Activated T-helper 2 cell treated with anti-CD3 and anti-CD28 coated beads, Interferon-gamma antibody, Interleukin-2, Interleukin-4, amounts not matched to agents 10 μg/mL and 5 μg/mL and 100 μg/mL, durations not matched to agents 14 hours and 24 hours and 36 hours (primary cell): Measurements from ENCODE around the gene B4GALT1. TPM values are rescaled to one million over a fixed set of nuclear protein-coding genes. Genes with fewer than 3 reads are reported as not detected.

Experiments used
- DNase-seq: peaks from one replicate; pipeline ENCODE4 v3.0.0; 2021; ENCODE audit warnings: low spot score
- H3K27ac Mint-ChIP-seq: one replicate; pipeline ENCODE4 v1.8.0; 2021; ENCODE audit warnings: mixed read lengths
- H3K27me3 Mint-ChIP-seq: one replicate; pipeline ENCODE4 v1.8.0; 2021; ENCODE audit warnings: low read depth, mixed read lengths
- H3K36me3 Mint-ChIP-seq: one replicate; pipeline ENCODE4 v1.8.0; 2021; ENCODE audit warnings: low read depth, mixed read lengths
- H3K4me1 Mint-ChIP-seq: one replicate; pipeline ENCODE4 v1.8.0; 2021; ENCODE audit warnings: low read depth, mixed read lengths
- H3K4me3 Mint-ChIP-seq: one replicate; pipeline ENCODE4 v1.8.0; 2021; ENCODE audit warnings: low read depth, mild to moderate bottlenecking, moderate library complexity, mixed read lengths
- H3K9me3 Mint-ChIP-seq: one replicate; pipeline ENCODE4 v1.8.0; 2021; ENCODE audit warnings: mixed read lengths
- intact Hi-C: fragments of 100-400 bp; cut with micrococcal nuclease; formaldehyde crosslinking; loops from one replicate; pipeline ENCODE4 v1.15.1; 2023
- total RNA-seq: library from RNA; stranded (reverse); gene quantifications from 2 replicates; pipeline ENCODE4 v1.2.3, GENCODE V29; 2022

B4GALT1 gene
- total RNA-seq, 1 donor from 2014 or later, result 60.6 TPM

- Mint-ChIP-seq H3K36me3 (no peaks in the 10 kb centered on the region), H3K27ac (no peak overlapping the region), H3K4me3 (no peak overlapping the region), H3K4me1 (peaks cover 3% of the 10 kb centered on the region), H3K9me3 (no peaks in the 10 kb centered on the region), H3K27me3 (peaks cover 14% of the 10 kb centered on the region)
- DNase-seq, result no peak
- intact Hi-C loops, result no loop called here
Observed at GRCh38 chr9:33190021-33190705, 23.0 kb upstream of the B4GALT1 start.

- no peak overlapping the region for H3K4me3 Mint-ChIP-seq
- H3K27ac Mint-ChIP-seq, result no peak overlapping the region
- H3K9me3 Mint-ChIP-seq, result no peaks in the 10 kb centered on the region
- DNase-seq, result no peak
- no peaks in the 10 kb centered on the region for H3K36me3 Mint-ChIP-seq
- intact Hi-C loops, result no loop called here
- H3K27me3 Mint-ChIP-seq, result peaks cover 14% of the 10 kb centered on the region
- peaks cover 3% of the 10 kb centered on the region for H3K4me1 Mint-ChIP-seq
Observed at GRCh38 chr9:33189331-33189791, 22.2 kb upstream of the B4GALT1 start.

GRCh38 chr9:33188711-33189110 lies 21.6 kb upstream of the B4GALT1 start:
- Mint-ChIP-seq H3K36me3 (no peaks in the 10 kb centered on the region), H3K4me1 (peaks cover 3% of the 10 kb centered on the region), H3K4me3 (no peak overlapping the region), H3K27me3 (peaks cover 14% of the 10 kb centered on the region), H3K27ac (no peak overlapping the region), H3K9me3 (no peaks in the 10 kb centered on the region)
- intact Hi-C loops, result no loop called here
- DNase-seq, result no peak

GRCh38 chr9:33187519-33188218 lies 20.5 kb upstream of the B4GALT1 start:
- Mint-ChIP-seq H3K9me3 (no peaks in the 10 kb centered on the region), H3K27me3 (peaks cover 14% of the 10 kb centered on the region)
- intact Hi-C loops, result no loop called here

GRCh38 chr9:33186457-33187168 lies 19.5 kb upstream of the B4GALT1 start:
- Mint-ChIP-seq H3K4me1 (peaks cover 3% of the 10 kb centered on the region), H3K4me3 (no peak overlapping the region), H3K27me3 (peaks cover 20% of the 10 kb centered on the region), H3K27ac (no peak overlapping the region), H3K36me3 (no peaks in the 10 kb centered on the region), H3K9me3 (no peaks in the 10 kb centered on the region)
- intact Hi-C loops, result no loop called here
- DNase-seq, result no peak

More at GRCh38 chr9:33187519-33188218, 20.5 kb upstream of the B4GALT1 start:
- H3K36me3 Mint-ChIP-seq, result no peaks in the 10 kb centered on the region
- H3K27ac Mint-ChIP-seq, result no peak overlapping the region
- no peak overlapping the region for H3K4me3 Mint-ChIP-seq
- DNase-seq, result no peak
- peaks cover 3% of the 10 kb centered on the region for H3K4me1 Mint-ChIP-seq

- H3K4me1 Mint-ChIP-seq, result peaks cover 3% of the 10 kb centered on the region
- no peaks in the 10 kb centered on the region for H3K9me3 Mint-ChIP-seq
- no peaks in the 10 kb centered on the region for H3K36me3 Mint-ChIP-seq
- intact Hi-C loops, result no loop called here
- DNase-seq, result no peak
- H3K4me3 Mint-ChIP-seq, result no peak overlapping the region
- peaks cover 17% of the 10 kb centered on the region for H3K27me3 Mint-ChIP-seq
- H3K27ac Mint-ChIP-seq, result no peak overlapping the region
Observed at GRCh38 chr9:33185858-33186257, 18.7 kb upstream of the B4GALT1 start.

- peaks cover 3% of the 10 kb centered on the region for H3K4me1 Mint-ChIP-seq
- no peak for DNase-seq
- intact Hi-C loops, result no loop called here
- H3K9me3 Mint-ChIP-seq, result no peaks in the 10 kb centered on the region
- no peak overlapping the region for H3K4me3 Mint-ChIP-seq
- peaks cover 17% of the 10 kb centered on the region for H3K27me3 Mint-ChIP-seq
- H3K27ac Mint-ChIP-seq, result no peak overlapping the region
- H3K36me3 Mint-ChIP-seq, result no peaks in the 10 kb centered on the region
Observed at GRCh38 chr9:33185406-33185805, 18.3 kb upstream of the B4GALT1 start.

- DNase-seq, result no peak
- H3K4me1 Mint-ChIP-seq, result peaks cover 3% of the 10 kb centered on the region
- intact Hi-C loops, result no loop called here
- H3K4me3 Mint-ChIP-seq, result no peak overlapping the region
- H3K27me3 Mint-ChIP-seq, result peaks cover 21% of the 10 kb centered on the region
- no peaks in the 10 kb centered on the region for H3K36me3 Mint-ChIP-seq
- no peaks in the 10 kb centered on the region for H3K9me3 Mint-ChIP-seq
- H3K27ac Mint-ChIP-seq, result no peak overlapping the region
Observed at GRCh38 chr9:33184963-33185362, 17.8 kb upstream of the B4GALT1 start.

- intact Hi-C loops, result no loop called here
- Mint-ChIP-seq H3K36me3 (no peaks in the 10 kb centered on the region), H3K4me3 (no peak overlapping the region), H3K27ac (no peak overlapping the region), H3K27me3 (peaks cover 17% of the 10 kb centered on the region), H3K9me3 (no peaks in the 10 kb centered on the region), H3K4me1 (peaks cover 5% of the 10 kb centered on the region)
- no peak for DNase-seq
Observed at GRCh38 chr9:33182519-33182918, 15.4 kb upstream of the B4GALT1 start.

- H3K4me3 Mint-ChIP-seq, result no peak overlapping the region
- H3K27me3 Mint-ChIP-seq, result peaks cover 17% of the 10 kb centered on the region
- no peaks in the 10 kb centered on the region for H3K9me3 Mint-ChIP-seq
- intact Hi-C loops, result no loop called here
- no peak overlapping the region for H3K27ac Mint-ChIP-seq
- DNase-seq, result no peak
- peaks cover 2% of the 10 kb centered on the region for H3K4me1 Mint-ChIP-seq
- no peaks in the 10 kb centered on the region for H3K36me3 Mint-ChIP-seq
Observed at GRCh38 chr9:33180526-33181184, 13.5 kb upstream of the B4GALT1 start.

- peaks cover 2% of the 10 kb centered on the region for H3K4me1 Mint-ChIP-seq
Observed at GRCh38 chr9:33178972-33179697, 12.0 kb upstream of the B4GALT1 start.

GRCh38 chr9:33177639-33178038 lies 10.5 kb upstream of the B4GALT1 start:
- Mint-ChIP-seq H3K9me3 (no peaks in the 10 kb centered on the region), H3K4me3 (no peak overlapping the region), H3K4me1 (peaks cover 2% of the 10 kb centered on the region), H3K36me3 (no peaks in the 10 kb centered on the region), H3K27me3 (peaks cover 17% of the 10 kb centered on the region), H3K27ac (no peak overlapping the region)
- intact Hi-C loops, result no loop called here
- DNase-seq, result no peak

More at GRCh38 chr9:33178972-33179697, 12.0 kb upstream of the B4GALT1 start:
- Mint-ChIP-seq H3K9me3 (no peaks in the 10 kb centered on the region), H3K27ac (no peak overlapping the region), H3K4me3 (no peak overlapping the region), H3K27me3 (peaks cover 17% of the 10 kb centered on the region), H3K36me3 (no peaks in the 10 kb centered on the region)
- intact Hi-C loops, result no loop called here
- DNase-seq, result no peak
